Measurements from ENCODE around the gene KCNV2.

KCNV2 gene

DNA sequence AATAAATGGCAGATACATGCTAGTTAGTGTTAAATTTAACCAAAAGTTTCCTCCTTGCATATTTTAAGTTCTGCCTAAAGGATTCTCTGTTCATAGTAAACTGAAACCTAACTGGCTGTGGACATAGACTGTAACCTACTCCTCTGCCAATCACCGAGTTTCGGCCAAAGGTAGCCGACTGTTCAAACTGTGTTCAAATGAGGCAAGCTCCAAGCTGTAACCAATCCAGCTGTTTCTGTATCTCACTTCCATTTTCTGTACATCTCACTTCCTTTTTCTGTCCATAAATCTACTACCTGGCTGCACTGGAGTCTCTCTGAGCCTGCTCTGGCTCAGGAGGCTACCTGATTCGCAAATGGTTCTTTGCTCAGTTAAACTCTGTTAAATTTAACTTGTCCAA lies 44.1 kb downstream of the KCNV2 start:
- DNase-seq: no peak

DNA sequence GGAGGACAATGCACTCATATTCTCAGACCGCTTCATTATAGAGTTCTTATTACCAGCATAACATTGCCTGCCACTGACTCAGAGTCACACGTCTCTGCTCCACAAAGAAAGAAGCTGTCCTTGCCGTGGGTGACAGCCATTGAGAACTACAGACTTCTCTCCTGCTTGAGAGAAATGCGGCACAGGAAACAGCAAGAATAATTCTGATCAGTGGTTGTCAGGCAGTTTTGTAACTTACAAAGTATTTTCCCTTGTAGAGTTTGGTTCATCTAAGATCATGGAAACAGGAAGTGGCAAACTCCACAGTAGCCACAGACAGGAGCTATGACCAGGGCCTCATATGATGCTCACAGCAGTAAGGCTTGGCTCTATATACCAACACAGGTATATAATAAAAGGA lies 47.0 kb downstream of the KCNV2 start:
- peak; percentile 69 for DNase-seq

DNA sequence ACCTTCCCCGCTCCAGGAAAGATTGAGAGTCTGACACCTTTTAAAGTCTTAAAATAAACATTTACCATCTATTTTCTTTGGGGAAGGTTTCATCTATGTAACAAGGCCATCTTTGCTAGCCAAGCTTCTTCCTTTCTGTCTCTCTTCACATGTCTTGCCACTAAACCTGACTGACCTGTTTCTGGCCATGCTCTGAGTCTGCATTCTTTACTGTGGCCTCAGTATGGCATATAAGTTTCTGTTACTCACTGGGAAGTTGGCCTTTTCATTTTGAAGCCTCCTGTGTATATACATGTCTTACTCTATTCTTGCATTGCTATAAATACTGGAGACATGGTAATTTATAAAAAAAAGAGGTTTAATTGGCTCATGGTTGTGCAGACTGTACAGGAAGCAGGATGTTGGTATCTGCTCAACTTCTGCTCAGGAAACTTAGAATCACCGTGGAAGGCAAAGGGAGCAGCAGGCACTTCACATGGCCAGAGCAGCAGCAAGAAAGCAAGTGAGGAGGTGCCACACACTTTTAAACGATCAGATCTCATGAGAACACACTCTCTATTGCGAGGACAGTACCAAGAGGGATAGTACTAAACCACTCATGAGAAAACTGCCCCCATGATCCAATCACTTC lies 48.1 kb downstream of the KCNV2 start:
- DNase-seq: peak; percentile 11

DNA sequence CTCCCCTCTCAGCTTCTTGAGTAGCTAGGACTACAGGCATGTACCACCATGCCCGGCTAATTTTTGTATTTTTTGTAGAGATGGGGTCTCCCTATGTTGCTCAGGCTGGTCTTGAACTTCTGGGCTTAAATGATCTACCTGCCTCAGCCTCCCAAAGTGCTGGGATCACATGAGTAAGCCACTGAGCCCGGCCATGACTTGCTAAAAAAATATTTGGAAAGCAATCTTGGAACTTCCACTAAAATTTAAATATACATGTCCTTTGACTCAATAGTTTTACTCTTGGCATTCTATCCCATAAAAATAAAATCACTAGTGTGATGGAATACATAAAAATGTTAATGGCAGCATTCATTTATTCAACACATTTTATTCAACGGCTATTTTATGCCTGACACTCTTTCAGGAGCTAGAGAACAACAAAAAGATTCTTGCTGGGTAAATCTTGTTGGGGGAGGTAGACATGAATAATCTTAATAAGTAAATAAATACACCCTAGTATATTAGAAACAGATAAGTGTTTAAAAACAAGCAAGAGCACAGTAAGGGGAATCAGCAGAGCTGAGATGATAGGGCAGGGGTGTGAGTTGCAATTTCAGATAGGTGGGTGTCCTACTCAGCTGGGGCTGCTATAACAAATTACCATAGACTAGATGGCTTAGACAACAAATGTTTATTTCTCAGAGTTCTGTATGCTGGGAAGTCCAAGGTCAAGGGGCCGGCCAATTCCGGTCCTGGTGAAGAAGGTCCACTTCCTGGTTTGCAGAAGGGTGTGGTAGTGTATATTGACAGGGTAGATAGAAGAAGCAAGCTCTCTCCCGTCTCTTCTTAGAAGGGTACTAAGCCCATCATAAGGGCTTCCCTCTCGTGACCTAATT lies 50.7 kb downstream of the KCNV2 start:
- no peak for DNase-seq

DNA sequence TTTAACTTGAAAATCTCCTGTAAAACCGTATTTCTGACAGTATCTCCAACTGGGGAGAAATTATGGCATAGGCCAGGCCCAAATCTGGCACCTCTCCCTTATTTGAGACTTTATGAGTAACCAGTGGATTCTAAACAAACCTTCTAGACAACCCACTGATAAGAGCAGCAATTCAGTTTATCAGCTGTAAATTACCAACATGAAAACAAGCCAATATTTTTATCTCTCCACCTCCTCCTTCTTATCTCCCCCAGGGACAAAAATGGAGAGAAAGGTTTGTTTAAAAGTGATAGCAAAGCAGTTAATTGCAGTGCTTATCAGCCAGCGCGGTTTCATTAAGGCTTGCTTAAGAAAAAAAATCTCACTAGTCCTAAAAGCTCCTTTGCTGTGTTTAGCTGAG lies 53.8 kb downstream of the KCNV2 start:
- DNase-seq: no peak

DNA sequence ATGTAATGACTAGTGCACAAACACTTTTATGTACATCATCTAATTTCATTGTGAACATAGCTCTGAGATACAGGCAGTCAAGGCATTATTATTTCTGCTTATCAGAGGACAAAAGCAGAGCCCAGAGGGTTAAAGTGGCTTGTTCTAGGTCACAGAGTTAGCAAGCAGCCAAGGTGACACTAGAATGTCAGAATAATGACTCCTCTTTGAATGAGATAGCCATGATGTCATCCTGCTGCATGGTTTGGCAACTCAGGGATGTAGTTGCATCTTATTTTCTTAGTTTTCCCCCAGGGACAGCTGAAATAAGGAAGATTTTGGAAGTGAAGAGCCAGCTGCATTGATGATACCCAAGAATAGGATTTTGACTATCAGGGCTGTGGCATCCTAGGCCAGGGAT lies 54.4 kb downstream of the KCNV2 start:
- no peak for DNase-seq

DNA sequence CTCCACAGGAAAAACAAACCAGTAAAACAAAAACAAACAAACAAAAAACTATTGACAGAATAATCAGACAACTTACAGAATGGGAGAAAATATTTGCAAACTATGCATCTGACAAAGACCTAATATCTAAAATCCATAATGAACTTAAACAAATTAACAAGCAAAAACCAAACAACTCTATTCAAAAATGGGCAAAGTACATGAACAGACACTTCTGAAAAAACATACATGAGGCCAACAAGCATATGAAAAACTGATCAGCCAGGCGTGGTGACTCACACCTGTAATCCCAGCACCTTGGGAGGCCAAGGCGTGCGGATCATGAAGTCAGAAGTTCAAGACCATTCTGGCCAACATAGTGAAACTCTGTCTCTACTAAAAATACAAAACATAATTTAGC lies 60.1 kb downstream of the KCNV2 start:
- no peak for DNase-seq

DNA sequence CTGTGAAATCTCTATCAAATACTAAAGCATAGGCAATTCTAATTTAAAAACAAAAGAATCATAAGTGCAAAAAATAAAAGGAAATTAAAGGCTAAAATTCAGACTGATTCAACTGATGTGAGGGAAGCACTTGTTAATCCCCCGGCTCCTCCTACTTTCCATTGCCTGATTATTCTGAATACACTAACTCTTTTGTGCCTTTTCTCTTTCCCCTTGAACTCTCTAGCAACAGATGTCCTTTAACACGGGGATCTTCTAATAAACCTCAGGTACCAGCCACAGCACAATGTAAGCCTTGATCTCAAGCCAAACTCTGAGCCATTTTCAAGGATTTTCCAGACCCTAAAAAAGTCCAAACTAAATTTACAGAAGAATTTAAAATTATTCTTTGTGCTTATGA lies 61.5 kb downstream of the KCNV2 start:
- no peak for DNase-seq

Measured in activated CD4-positive, alpha-beta T cell treated with anti-CD3 and anti-CD28 coated beads, Interleukin-10, Interleukin-2, amounts not matched to agents 100 ng/mL and 50 ng/mL, durations not matched to agents 16 hours and 8 hours (primary cell).